ENCODE data around the gene TMCO1.
"Not testable (repeated sequence)": the region's sequence is repeated elsewhere in the genome, so short reads cannot be mapped to it uniquely, and the experiment has no call there.

Gene TMCO1

GRCh38 chr1:165768513-165769394 lies at the start of gene TMCO1:
Gene TMCO1 (minus strand): TSS chr1:165768868. CDS start chr1:165768751, 117 bp downstream.
- peak; percentile 96 for DNase-seq (ENCODE audit: low spot score)
- Histone ChIP-seq H3K4me3 (peak within 1 kb of the TSS; percentile 85), H3K27ac (peak within 1 kb of the TSS; percentile 76 to 89)
- TF ChIP-seq, protein P1, sequence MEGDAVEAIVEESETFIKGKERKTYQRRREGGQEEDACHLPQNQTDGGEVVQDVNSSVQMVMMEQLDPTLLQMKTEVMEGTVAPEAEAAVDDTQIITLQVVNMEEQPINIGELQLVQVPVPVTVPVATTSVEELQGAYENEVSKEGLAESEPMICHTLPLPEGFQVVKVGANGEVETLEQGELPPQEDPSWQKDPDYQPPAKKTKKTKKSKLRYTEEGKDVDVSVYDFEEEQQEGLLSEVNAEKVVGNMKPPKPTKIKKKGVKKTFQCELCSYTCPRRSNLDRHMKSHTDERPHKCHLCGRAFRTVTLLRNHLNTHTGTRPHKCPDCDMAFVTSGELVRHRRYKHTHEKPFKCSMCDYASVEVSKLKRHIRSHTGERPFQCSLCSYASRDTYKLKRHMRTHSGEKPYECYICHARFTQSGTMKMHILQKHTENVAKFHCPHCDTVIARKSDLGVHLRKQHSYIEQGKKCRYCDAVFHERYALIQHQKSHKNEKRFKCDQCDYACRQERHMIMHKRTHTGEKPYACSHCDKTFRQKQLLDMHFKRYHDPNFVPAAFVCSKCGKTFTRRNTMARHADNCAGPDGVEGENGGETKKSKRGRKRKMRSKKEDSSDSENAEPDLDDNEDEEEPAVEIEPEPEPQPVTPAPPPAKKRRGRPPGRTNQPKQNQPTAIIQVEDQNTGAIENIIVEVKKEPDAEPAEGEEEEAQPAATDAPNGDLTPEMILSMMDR (IDR thresholded peaks at IDR 0.05) = no peak

- Histone ChIP-seq H3K4me3 (no peak overlapping the region), H3K27ac (no peak overlapping the region)
- TF ChIP-seq, protein P1 (IDR thresholded peaks at IDR 0.05) = no peak
- no peak for DNase-seq (ENCODE audit: low spot score)
Measured at GRCh38 chr1:165816826-165817497, 48.3 kb upstream of the TMCO1 start.

- H3K27ac ChIP-seq = no peak overlapping the region
- TF ChIP-seq, protein P1 (IDR thresholded peaks at IDR 0.05) = no peak
- no peak for DNase-seq (ENCODE audit: low spot score)
Measured at GRCh38 chr1:165816157-165816556, 47.5 kb upstream of the TMCO1 start.

GRCh38 chr1:165815725-165816124 lies 47.1 kb upstream of the TMCO1 start:
- DNase-seq (ENCODE audit: low spot score) = no peak
- TF ChIP-seq, protein P1 (IDR thresholded peaks at IDR 0.05) = no peak
- no peak overlapping the region for H3K4me3 ChIP-seq
- no peak overlapping the region for H3K27ac ChIP-seq

More at GRCh38 chr1:165816157-165816556, 47.5 kb upstream of the TMCO1 start:
- no peak overlapping the region for H3K4me3 ChIP-seq

- DNase-seq (ENCODE audit: low spot score) = no peak
- Histone ChIP-seq H3K4me3 (no peak overlapping the region), H3K27ac (no peak overlapping the region)
- TF ChIP-seq, protein P1 (IDR thresholded peaks at IDR 0.05) = no peak
Measured at GRCh38 chr1:165807613-165808012, 38.9 kb upstream of the TMCO1 start.

GRCh38 chr1:165804513-165804912 lies 35.8 kb upstream of the TMCO1 start:
- DNase-seq (ENCODE audit: low spot score); H3K27ac ChIP-seq; H3K4me3 ChIP-seq: not testable (repeated sequence)

- TF ChIP-seq, protein P1 (IDR thresholded peaks at IDR 0.05) = no peak
- Histone ChIP-seq H3K4me3 (no peak overlapping the region), H3K27ac (no peak overlapping the region)
- DNase-seq (ENCODE audit: low spot score) = no peak
Measured at GRCh38 chr1:165799387-165799786, 30.7 kb upstream of the TMCO1 start.
